ENCODE measurements around the gene CD14. TPM values are rescaled to one million over a fixed set of nuclear protein-coding genes. Genes with fewer than 3 reads are reported as not detected.

Gene CD14
- total RNA-seq, 1 experiment from 2014 or later = 0.13 TPM

- TF ChIP-seq CTCF (conservative IDR thresholded peaks at IDR 0.05) = no peak
- no peak overlapping the region for H2AFZ ChIP-seq (ENCODE audit: low read length)
- Mint-ChIP-seq H3K27ac (peak overlapping the region in 1 of 3 experiments; percentile 49; a peak in 1 of 7 replicates), H3K4me1 (peaks cover 0 to 6% of the 10 kb centered on the region in 2 experiments; a peak in 1 of 4 replicates), H3K36me3 (ENCODE audit: insufficient read depth in 1 of 3, low read depth in 3 of 3) (peaks cover 15 to 80% (median 40%) of the 10 kb centered on the region in 3 experiments), H3K4me3 (peak overlapping the region in 1 of 2 experiments; percentile 31; a peak in 1 of 5 replicates), H3K27me3 (ENCODE audit: low read depth) (no peaks in the 10 kb centered on the region), H3K9me3 (no peaks in the 10 kb centered on the region)
- no peak overlapping the region for H4K8ac ChIP-seq (replicated peaks; ENCODE audit: insufficient read length, low read depth, low read length)
- H3K23ac ChIP-seq (ENCODE audit: insufficient read length, low read depth, low read length) = no peak overlapping the region
- H3K79me2 ChIP-seq (ENCODE audit: insufficient read depth, low read length) = no peaks in the 10 kb centered on the region
- H2BK12ac ChIP-seq (ENCODE audit: insufficient read length, low read depth, low read length) = no peak overlapping the region
- H2BK20ac ChIP-seq (ENCODE audit: low read depth, low read length, poor library complexity, severe bottlenecking) = no peak overlapping the region
- H3K9me3 ChIP-seq (ENCODE audit: control insufficient read depth, low read depth, low read length) = no peaks in the 10 kb centered on the region
- no peak overlapping the region for H3K4ac ChIP-seq (ENCODE audit: low read depth, low read length)
- no peak for DNase-seq
- H4K5ac ChIP-seq (ENCODE audit: insufficient read length, low read depth, low read length) = no peak overlapping the region
- H3K4me2 ChIP-seq (ENCODE audit: insufficient read depth, insufficient read length, low read length) = no peak overlapping the region
- H3K79me1 ChIP-seq (ENCODE audit: insufficient read depth, low read depth, low read length, poor library complexity, severe bottlenecking) = no peaks in the 10 kb centered on the region
- no CpG with 5 or more reads among the region's 2 CpGs for WGBS (ENCODE audit: extremely low coverage, insufficient read length, low lambda C conversion rate)
- no peak overlapping the region for H3T11ph ChIP-seq (ENCODE audit: low read length)
- H2BK120ac ChIP-seq (ENCODE audit: low read depth, low read length, poor library complexity, severe bottlenecking) = no peak overlapping the region
- no peak overlapping the region for H3K56ac ChIP-seq (ENCODE audit: insufficient read length, low read depth, low read length)
- no peak overlapping the region for H3K14ac ChIP-seq (ENCODE audit: insufficient read depth, low read length)
- no peak overlapping the region for H2BK15ac ChIP-seq (ENCODE audit: low read depth, low read length)
- no peak overlapping the region for H3K9ac ChIP-seq (ENCODE audit: extremely low read depth, insufficient read length, low read length)
- no peak overlapping the region for H4K91ac ChIP-seq (ENCODE audit: insufficient read length, low read depth, low read length)
- H3K27me3 ChIP-seq (ENCODE audit: insufficient read depth, low read length) = no peaks in the 10 kb centered on the region
- no peaks in the 10 kb centered on the region for H3K23me2 ChIP-seq (ENCODE audit: insufficient read length, low read depth, low read length, poor library complexity, severe bottlenecking)
- H3K27ac ChIP-seq (ENCODE audit: insufficient read length, low read depth, low read length) = no peak overlapping the region
- H4K20me1 ChIP-seq (ENCODE audit: control insufficient read depth, insufficient read depth, insufficient read length) = no peaks in the 10 kb centered on the region
- H2AK5ac ChIP-seq (ENCODE audit: insufficient read length, low read length) = no peak overlapping the region
- H2BK5ac ChIP-seq (ENCODE audit: insufficient read length, low read length) = no peak overlapping the region
- no peak overlapping the region for H3K18ac ChIP-seq (ENCODE audit: insufficient read length, low read depth, low read length)
- no peaks in the 10 kb centered on the region for H3K4me1 ChIP-seq (ENCODE audit: insufficient read depth, low read length)
Observed at GRCh38 chr5:140674211-140674610, 41.2 kb upstream of the CD14 start.

All from H9 (cell line).